SK-N-SH treated with all-trans-retinoic acid at 6 μM for 48 hours (cell line): ENCODE results near the gene DNAAF5.

ENCODE experiments used
- ATAC-seq: fragments of 200-7000 bp; cut with Tn5 transposase; 3 replicates; pipeline ENCODE4 v1.9.1; 2020; ENCODE audit warnings: mild to moderate bottlenecking, moderate library complexity
- ARNTL ChIP-seq: fragments of 450-650 bp; formaldehyde crosslinking; IDR thresholded peaks from 2 replicates; pipeline ENCODE4 v1.5.0; 2020; ENCODE audit warnings: low read depth, mild to moderate bottlenecking, moderate library complexity, borderline replicate concordance
- BACH2 ChIP-seq: fragments of 250-450 bp; sonication (Bioruptor Pico); IDR thresholded peaks from 2 replicates; pipeline ENCODE4 v1.9.0; 2021; ENCODE audit warnings: mild to moderate bottlenecking, borderline replicate concordance
- CSDC2 ChIP-seq: fragments of 250-450 bp; sonication (Bioruptor Pico); IDR thresholded peaks from 2 replicates; pipeline ENCODE4 v1.5.0; 2020; ENCODE audit warnings: mild to moderate bottlenecking, moderate library complexity
- ESRRG ChIP-seq: fragments of 250-450 bp; sonication (Bioruptor Pico); IDR thresholded peaks from 2 replicates; pipeline ENCODE4 v1.6.1; 2021; ENCODE audit warnings: mild to moderate bottlenecking
- GLIS3 ChIP-seq: fragments of 250-450 bp; sonication (Bioruptor Pico); IDR thresholded peaks from 2 replicates; pipeline ENCODE4 v1.5.0; 2020; ENCODE audit warnings: mild to moderate bottlenecking, moderate library complexity
- ISL1 ChIP-seq: fragments of 250-450 bp; sonication (Bioruptor Pico); IDR thresholded peaks from 2 replicates; pipeline ENCODE4 v2.1.2; 2022; ENCODE audit warnings: mild to moderate bottlenecking, moderate library complexity
- OSR1 ChIP-seq: fragments of 250-450 bp; sonication (Bioruptor Pico); IDR thresholded peaks from 2 replicates; pipeline ENCODE4 v1.8.0; 2022; ENCODE audit warnings: moderate library complexity, mild to moderate bottlenecking, inconsistent platforms
- PPARA ChIP-seq: fragments of 250-450 bp; sonication (Bioruptor Pico); IDR thresholded peaks from 2 replicates; pipeline ENCODE4 v1.5.0; 2020; ENCODE audit warnings: mild to moderate bottlenecking, borderline replicate concordance
- RARB ChIP-seq: fragments of 250-450 bp; sonication (Bioruptor Pico); IDR thresholded peaks from 2 replicates; pipeline ENCODE4 v1.8.0; 2021; ENCODE audit warnings: mild to moderate bottlenecking, moderate library complexity
- SNAI2 ChIP-seq: fragments of 250-450 bp; sonication (Bioruptor Pico); IDR thresholded peaks from 2 replicates; pipeline ENCODE4 v1.5.0; 2020; ENCODE audit warnings: mild to moderate bottlenecking, moderate library complexity
- TCF4 ChIP-seq: fragments of 250-450 bp; sonication (Bioruptor Pico); IDR thresholded peaks from 2 replicates; pipeline ENCODE4 v1.8.0; 2021; ENCODE audit warnings: mild to moderate bottlenecking, moderate library complexity, borderline replicate concordance
- TOX ChIP-seq: fragments of 250-450 bp; sonication (Bioruptor Pico); IDR thresholded peaks from 2 replicates; pipeline ENCODE4 v1.8.0; 2021; ENCODE audit warnings: mild to moderate bottlenecking, moderate library complexity, borderline replicate concordance
- ZC3H10 ChIP-seq: fragments of 250-450 bp; sonication (Bioruptor Pico); IDR thresholded peaks from 2 replicates; pipeline ENCODE4 v1.5.1; 2021; ENCODE audit warnings: mild to moderate bottlenecking, moderate library complexity
- ZFP3 ChIP-seq: fragments of 250-450 bp; sonication (Bioruptor Pico); IDR thresholded peaks from 2 replicates; pipeline ENCODE4 v1.5.0; 2020; ENCODE audit warnings: mild to moderate bottlenecking, moderate library complexity
- ZFP30 ChIP-seq: fragments of 450-650 bp; formaldehyde crosslinking; IDR thresholded peaks from 2 replicates; pipeline ENCODE4 v1.5.0; 2022; ENCODE audit warnings: mild to moderate bottlenecking, moderate library complexity
- ZNF565 ChIP-seq: fragments of 450-650 bp; formaldehyde crosslinking; conservative IDR thresholded peaks from 2 replicates; pipeline ENCODE4 v1.5.0; 2020; ENCODE audit warnings: low read depth, mild to moderate bottlenecking, moderate library complexity
- ZNF70 ChIP-seq: fragments of 450-650 bp; formaldehyde crosslinking; IDR thresholded peaks from 2 replicates; pipeline ENCODE4 v1.5.0; 2020; ENCODE audit warnings: mild to moderate bottlenecking, moderate library complexity
- ZNF8 ChIP-seq: fragments of 450-650 bp; formaldehyde crosslinking; IDR thresholded peaks from 2 replicates; pipeline ENCODE4 v1.5.0; 2020; ENCODE audit warnings: mild to moderate bottlenecking, moderate library complexity
- TF ChIP-seq, protein P1 (sequence below): fragments of 250-450 bp; sonication (Bioruptor Pico); IDR thresholded peaks from 2 replicates; pipeline ENCODE4 v1.5.1; 2020; ENCODE audit warnings: low read depth, mild to moderate bottlenecking, moderate library complexity
- TF ChIP-seq, protein P2 (sequence below): fragments of 250-450 bp; sonication (Bioruptor Pico); IDR thresholded peaks from 2 replicates; pipeline ENCODE4 v1.8.0; 2021; ENCODE audit warnings: low read depth, mild to moderate bottlenecking, moderate library complexity, borderline replicate concordance
- TF ChIP-seq, protein P3 (sequence below): fragments of 250-450 bp; sonication (Bioruptor Pico); IDR thresholded peaks from 2 replicates; pipeline ENCODE4 v1.5.1; 2021; ENCODE audit warnings: mild to moderate bottlenecking, moderate library complexity
- TF ChIP-seq, protein P4 (sequence below): fragments of 250-450 bp; sonication (Bioruptor Pico); IDR thresholded peaks from 2 replicates; pipeline ENCODE4 v1.5.0; 2020; ENCODE audit warnings: mild to moderate bottlenecking, moderate library complexity

The DNAAF5 gene

DNA sequence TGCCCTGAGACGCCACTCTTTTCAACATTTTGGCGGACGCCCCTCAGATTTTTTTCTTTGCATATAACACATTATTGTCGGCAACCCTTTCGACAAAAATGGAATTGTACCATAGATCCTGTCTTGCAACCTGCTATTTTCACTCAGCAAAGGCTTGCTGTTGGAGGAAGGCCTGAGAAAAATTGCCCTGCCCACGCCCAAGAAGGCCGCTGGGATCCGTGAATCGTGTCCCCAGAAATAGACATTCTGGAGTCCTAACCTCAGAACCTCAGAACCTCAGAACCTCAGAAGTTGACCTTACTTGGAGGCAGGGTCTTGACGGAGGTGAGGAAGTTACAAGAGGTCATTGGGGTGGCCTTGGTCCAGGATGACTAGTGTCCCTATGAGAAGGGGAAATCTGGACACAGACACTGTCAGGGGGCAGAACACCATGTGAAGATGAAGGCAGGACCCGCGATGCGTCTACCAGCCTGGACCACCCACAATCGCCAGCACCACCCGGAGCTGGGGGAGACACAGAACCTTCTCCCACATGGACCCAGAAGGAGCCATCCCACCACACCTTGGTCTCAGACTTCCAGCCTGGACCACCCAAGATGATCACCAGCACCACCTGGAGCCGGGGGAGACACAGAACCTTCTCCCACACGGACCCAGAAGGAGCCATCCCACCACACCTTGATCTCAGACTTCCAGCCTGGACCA lies 19.1 kb upstream of the DNAAF5 start:
- ATAC-seq: no peak
- TF ChIP-seq ZNF70 (CRISPR knock-in tag) (no peak), ESRRG (no peak)

DNA sequence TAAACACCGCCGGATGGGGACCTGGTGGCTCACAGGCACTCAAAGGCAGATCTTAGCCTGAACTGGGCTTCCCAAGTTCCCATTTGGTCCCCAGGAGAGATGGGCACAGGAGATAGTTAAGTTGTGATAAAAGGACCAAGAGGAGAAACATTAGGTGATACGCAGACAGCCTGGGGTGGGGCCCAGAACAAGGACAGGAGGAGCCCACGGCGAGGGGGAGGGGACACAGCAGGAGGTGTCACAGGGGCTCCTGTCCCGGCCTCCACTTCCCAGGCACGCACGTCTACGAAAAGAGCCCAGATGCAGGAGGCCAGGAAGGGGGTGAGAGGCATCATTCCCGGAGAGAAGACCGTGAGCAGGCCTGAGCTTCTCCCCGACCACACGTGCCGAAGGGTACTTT lies 16.3 kb upstream of the DNAAF5 start:
- ATAC-seq: no peak
- TF ChIP-seq BACH2 (CRISPR knock-in tag) (no peak), ZFP30 (CRISPR knock-in tag) (no peak), ZNF8 (no peak), TCF4 (CRISPR knock-in tag) (no peak), CSDC2 (CRISPR knock-in tag) (no peak), ZFP3 (CRISPR knock-in tag) (no peak), PPARA (CRISPR knock-in tag) (no peak), ZNF565 (CRISPR knock-in tag) (no peak), OSR1 (CRISPR knock-in tag) (no peak), ARNTL (CRISPR knock-in tag) (no peak), SNAI2 (CRISPR knock-in tag) (no peak), ZC3H10 (CRISPR knock-in tag) (no peak), ISL1 (CRISPR knock-in tag) (no peak), ZNF70 (CRISPR knock-in tag) (no peak), TOX (CRISPR knock-in tag) (no peak), GLIS3 (CRISPR knock-in tag) (no peak)
- TF ChIP-seq, protein P1, sequence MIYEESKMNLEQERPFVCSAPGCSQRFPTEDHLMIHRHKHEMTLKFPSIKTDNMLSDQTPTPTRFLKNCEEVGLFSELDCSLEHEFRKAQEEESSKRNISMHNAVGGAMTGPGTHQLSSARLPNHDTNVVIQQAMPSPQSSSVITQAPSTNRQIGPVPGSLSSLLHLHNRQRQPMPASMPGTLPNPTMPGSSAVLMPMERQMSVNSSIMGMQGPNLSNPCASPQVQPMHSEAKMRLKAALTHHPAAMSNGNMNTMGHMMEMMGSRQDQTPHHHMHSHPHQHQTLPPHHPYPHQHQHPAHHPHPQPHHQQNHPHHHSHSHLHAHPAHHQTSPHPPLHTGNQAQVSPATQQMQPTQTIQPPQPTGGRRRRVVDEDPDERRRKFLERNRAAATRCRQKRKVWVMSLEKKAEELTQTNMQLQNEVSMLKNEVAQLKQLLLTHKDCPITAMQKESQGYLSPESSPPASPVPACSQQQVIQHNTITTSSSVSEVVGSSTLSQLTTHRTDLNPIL: no peak
- TF ChIP-seq, protein P2, sequence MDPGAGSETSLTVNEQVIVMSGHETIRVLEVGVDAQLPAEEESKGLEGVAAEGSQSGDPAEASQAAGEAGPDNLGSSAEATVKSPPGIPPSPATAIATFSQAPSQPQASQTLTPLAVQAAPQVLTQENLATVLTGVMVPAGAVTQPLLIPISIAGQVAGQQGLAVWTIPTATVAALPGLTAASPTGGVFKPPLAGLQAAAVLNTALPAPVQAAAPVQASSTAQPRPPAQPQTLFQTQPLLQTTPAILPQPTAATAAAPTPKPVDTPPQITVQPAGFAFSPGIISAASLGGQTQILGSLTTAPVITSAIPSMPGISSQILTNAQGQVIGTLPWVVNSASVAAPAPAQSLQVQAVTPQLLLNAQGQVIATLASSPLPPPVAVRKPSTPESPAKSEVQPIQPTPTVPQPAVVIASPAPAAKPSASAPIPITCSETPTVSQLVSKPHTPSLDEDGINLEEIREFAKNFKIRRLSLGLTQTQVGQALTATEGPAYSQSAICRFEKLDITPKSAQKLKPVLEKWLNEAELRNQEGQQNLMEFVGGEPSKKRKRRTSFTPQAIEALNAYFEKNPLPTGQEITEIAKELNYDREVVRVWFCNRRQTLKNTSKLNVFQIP (CRISPR knock-in tag): no peak
- TF ChIP-seq, protein P3, sequence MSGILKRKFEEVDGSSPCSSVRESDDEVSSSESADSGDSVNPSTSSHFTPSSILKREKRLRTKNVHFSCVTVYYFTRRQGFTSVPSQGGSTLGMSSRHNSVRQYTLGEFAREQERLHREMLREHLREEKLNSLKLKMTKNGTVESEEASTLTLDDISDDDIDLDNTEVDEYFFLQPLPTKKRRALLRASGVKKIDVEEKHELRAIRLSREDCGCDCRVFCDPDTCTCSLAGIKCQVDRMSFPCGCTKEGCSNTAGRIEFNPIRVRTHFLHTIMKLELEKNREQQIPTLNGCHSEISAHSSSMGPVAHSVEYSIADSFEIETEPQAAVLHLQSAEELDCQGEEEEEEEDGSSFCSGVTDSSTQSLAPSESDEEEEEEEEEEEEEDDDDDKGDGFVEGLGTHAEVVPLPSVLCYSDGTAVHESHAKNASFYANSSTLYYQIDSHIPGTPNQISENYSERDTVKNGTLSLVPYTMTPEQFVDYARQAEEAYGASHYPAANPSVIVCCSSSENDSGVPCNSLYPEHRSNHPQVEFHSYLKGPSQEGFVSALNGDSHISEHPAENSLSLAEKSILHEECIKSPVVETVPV (CRISPR knock-in tag): no peak
- TF ChIP-seq, protein P4, sequence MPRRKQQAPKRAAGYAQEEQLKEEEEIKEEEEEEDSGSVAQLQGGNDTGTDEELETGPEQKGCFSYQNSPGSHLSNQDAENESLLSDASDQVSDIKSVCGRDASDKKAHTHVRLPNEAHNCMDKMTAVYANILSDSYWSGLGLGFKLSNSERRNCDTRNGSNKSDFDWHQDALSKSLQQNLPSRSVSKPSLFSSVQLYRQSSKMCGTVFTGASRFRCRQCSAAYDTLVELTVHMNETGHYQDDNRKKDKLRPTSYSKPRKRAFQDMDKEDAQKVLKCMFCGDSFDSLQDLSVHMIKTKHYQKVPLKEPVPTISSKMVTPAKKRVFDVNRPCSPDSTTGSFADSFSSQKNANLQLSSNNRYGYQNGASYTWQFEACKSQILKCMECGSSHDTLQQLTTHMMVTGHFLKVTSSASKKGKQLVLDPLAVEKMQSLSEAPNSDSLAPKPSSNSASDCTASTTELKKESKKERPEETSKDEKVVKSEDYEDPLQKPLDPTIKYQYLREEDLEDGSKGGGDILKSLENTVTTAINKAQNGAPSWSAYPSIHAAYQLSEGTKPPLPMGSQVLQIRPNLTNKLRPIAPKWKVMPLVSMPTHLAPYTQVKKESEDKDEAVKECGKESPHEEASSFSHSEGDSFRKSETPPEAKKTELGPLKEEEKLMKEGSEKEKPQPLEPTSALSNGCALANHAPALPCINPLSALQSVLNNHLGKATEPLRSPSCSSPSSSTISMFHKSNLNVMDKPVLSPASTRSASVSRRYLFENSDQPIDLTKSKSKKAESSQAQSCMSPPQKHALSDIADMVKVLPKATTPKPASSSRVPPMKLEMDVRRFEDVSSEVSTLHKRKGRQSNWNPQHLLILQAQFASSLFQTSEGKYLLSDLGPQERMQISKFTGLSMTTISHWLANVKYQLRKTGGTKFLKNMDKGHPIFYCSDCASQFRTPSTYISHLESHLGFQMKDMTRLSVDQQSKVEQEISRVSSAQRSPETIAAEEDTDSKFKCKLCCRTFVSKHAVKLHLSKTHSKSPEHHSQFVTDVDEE (CRISPR knock-in tag): no peak
- TF ChIP-seq, all 23 proteins: peak for 0

DNA sequence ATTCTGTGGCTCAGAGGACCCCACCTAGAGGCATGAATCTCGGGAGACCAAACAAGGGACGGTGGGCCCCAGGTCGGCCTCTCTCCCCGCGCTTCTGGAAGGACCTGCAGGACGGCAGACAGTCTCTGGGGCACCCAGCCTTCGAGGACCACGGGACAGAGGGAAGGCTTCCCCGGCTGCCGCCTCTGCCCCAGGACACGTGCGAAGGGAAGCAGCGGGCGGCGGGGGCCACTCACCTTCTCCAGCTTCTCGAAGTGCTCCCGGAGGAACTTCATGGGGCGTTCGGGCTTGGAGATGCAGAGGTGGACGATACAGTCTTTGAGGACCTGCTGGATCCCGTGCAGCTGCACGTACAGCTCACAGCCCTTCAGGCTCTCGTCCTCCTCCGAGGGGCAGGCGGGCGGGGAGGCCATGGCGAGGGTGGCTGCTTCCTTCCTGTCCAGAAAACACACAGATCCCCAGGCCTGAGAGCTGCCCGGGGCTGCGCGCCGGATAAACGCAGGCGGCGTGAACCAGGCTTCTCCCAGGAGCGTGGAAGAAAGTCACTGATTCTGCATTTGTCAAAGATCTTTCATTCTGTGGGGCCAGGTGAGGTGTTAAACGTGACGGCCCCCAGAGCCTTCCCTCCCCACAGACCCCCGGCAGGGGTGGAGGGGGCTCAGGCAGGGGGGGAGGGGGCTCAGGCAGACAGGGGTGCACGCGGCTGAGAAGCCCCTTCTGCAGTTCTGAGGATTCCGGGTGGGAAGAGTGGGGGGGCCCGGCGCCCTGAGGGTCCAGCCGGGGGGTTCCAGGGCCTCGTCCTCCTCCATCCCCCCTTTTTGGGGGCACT lies 15.2 kb upstream of the DNAAF5 start:
- ATAC-seq: no peak
- TF ChIP-seq ESRRG: no peak
- TF ChIP-seq PPARA (CRISPR knock-in tag): no peak
- TF ChIP-seq, protein P3 (CRISPR knock-in tag): no peak
- TF ChIP-seq ZFP30 (CRISPR knock-in tag): no peak
- no peak for TF ChIP-seq ARNTL (CRISPR knock-in tag)
- TF ChIP-seq TCF4 (CRISPR knock-in tag): no peak
- no peak for TF ChIP-seq OSR1 (CRISPR knock-in tag)
- TF ChIP-seq, protein P2 (CRISPR knock-in tag): no peak
- TF ChIP-seq ZNF70 (CRISPR knock-in tag): no peak
- TF ChIP-seq, protein P1: no peak
- TF ChIP-seq CSDC2 (CRISPR knock-in tag): no peak
- TF ChIP-seq ISL1 (CRISPR knock-in tag): no peak
- no peak for TF ChIP-seq ZNF565 (CRISPR knock-in tag)
- TF ChIP-seq RARB (CRISPR knock-in tag): no peak
- no peak for TF ChIP-seq GLIS3 (CRISPR knock-in tag)
- TF ChIP-seq ZC3H10 (CRISPR knock-in tag): no peak
- TF ChIP-seq ZNF8: no peak
